ENCODE measurements around the gene NUCB1.
A peak's percentile ranks its signal among the peaks of the same experiment; 100 is the strongest.

Gene NUCB1

DNA sequence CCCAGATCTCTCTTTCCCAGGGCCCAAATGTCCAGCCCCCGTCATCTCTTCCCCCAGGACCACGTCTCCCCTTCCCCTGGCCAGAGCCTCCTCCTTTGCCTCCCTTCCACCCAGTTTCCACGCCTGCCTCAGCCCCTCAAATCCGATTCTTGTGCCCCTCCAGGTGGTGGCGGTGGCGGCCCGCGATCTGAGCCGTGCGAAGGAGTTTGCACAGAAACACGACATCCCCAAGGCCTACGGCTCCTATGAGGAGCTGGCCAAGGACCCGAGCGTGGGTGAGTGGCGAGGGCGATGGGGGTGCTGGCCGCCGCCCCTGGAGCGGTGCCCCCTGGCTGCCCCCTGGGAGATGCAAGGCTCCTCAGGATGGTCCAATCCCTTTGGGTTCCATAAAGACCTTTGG, 34.7 kb downstream of the NUCB1 start:
- no peak for DNase-seq (ENCODE audit: low read depth in 2 of 2)

DNA sequence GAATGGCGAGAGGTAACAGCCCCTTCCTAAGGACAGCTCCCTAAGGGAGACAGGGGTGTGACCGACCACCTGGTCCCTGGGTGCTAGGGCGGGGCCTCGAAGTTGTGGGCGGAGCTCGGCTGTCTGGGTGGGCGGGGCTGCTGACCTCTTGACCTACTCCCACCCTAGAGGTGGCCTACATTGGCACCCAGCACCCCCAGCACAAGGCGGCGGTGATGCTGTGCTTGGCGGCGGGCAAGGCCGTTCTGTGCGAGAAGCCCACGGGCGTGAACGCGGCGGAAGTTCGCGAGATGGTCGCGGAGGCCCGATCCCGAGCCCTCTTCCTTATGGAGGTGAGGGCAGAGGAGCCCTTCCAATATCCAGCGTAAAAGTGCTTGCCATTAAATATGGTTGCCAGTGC, 35.8 kb downstream of the NUCB1 start:
- DNase-seq (ENCODE audit: low read depth in 2 of 2): no peak

GRCh38 chr19:48938256-48938655, 38.1 kb downstream of the NUCB1 start:
- no peak for DNase-seq (ENCODE audit: low read depth in 2 of 2)

- DNase-seq (ENCODE audit: low read depth in 2 of 2): no peak
Observed at GRCh38 chr19:48940902-48941301, 40.8 kb downstream of the NUCB1 start.

GRCh38 chr19:48943081-48943480, 43.0 kb downstream of the NUCB1 start:
- DNase-seq (ENCODE audit: low read depth in 2 of 2): no peak

DNA sequence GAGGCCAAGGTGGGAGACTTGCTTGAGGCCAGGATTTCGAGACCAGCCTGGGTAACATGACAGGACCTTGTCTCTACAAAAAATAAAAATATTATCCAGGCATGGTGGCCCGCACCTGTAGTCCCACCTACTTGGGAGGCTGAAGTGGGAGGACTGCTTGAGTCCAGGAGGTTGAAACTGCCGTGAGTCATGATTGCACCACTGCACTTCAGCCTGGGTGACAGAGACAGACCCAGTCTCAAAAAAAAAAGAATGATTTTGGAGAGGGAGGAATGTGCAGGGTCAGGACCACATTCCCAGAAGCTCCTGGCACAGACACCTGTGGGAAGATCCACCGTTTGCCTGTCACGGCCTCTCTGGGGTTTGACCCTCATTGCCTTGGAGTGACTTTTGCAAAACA, 45.3 kb downstream of the NUCB1 start:
- DNase-seq (ENCODE audit: low read depth in 2 of 2): no peak

GRCh38 chr19:48945817-48946216, 45.7 kb downstream of the NUCB1 start:
- no peak for DNase-seq (ENCODE audit: low read depth in 2 of 2)

DNA sequence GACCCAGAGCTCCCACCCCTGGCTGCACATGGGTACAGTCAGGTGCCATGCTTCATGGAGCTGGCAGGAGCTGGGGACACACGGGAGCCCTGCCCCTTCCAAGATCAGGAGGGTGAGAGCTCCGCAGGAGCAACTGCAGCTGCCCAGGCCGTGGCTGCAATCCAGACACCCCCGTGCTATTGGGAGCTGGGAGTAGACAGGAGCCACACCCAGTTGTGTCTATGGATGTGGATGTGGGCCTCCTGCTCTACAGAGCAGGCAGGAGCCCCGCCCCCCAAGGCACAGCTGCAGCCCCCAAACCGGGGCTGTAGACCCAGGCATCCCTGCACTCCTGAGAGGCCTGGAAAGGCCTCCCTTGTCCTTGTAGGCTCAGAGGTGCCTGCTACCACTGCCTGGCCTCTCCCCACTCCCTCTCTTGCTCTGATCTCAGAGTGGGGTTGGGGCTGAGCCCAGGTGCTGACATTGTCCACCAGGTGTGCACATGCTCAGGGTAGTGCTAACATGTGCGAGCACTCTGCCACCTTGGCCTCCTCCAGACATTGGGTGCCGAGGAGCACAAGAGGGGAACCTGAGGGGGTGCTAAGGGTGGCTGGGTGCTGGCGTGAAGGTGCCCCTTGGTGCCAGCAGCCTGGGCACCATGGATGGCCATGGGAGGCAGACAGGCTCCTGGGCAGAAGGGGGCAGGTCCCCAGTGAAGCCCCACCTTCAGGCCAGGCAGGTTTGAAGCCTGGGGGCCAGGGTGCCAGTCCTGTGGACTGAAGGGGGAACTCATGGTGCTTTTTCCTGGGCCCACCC, 46.5 kb downstream of the NUCB1 start:
- DNase-seq (ENCODE audit: low read depth in 2 of 2): no peak

DNA sequence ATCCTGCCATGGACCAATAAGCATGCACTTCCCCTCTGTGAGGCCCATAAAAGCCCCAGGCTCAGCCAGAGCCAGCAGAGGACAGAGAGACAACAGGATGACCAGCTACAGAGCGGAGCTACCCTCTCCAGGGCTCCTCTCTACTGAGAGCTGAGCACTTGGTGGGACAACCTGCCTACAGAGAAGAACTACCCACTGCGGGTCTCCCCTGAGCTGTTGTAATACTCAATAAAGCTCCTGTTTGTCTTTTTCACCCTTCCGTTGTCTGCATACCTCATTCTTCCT, 47.1 kb downstream of the NUCB1 start:
- DNase-seq (ENCODE audit: low read depth in 2 of 2): no peak

GRCh38 chr19:48950159-48950558, 50.0 kb downstream of the NUCB1 start:
- no peak for DNase-seq (ENCODE audit: low read depth in 2 of 2)

DNA sequence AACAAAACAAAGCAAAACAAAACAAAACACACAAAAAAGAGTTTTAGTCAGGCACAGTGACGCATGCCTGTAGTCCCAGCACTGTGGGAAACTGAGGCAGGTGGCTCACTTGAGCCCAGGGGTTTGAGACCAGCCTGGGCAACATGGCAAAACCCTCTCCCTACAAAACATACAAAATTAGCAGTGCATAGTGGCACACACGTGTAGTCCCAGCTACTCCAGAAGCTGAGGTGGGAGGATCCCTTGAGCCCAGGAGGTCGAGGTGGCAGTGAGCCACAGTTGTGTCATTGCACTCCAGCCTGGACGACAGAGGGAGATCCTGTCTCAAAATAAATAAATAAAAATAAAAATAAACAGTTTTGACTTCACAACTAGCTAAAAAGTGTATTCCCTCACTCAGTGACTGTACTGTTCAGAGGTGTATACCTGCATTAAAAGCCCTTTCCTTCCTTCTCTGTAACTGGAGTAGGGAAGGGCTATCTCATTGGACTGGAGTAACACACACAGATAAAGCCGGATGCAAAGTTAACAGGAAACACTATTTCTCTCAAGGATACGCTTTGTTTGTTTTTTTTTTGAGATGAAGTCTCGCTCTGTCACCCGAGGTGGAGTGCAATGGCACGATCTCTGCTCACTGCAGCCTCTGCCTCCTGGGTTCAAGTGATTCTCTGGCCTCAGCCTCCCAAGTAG, 50.9 kb downstream of the NUCB1 start:
- no peak for DNase-seq (ENCODE audit: low read depth in 2 of 2)

DNA sequence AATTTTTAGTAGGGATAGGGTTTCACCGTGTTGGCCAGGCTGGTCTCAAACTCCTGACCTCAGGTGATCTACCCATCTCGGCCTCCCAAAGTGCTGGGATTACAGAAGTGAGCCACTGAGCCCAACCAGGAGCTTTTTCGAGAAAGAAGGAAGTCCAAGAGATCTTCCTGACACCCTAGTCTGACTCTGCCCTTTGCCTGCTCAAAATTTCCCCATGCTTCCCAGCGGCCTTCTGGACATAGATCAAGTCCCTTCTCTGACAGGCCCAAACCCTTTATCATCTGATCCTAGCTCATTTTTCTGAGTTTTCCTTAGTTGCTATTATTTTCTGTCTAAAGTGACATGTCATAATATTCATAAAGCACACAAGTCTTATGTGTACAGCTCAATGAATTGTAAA, 53.0 kb downstream of the NUCB1 start:
- DNase-seq (ENCODE audit: low read depth in 2 of 2): no peak

DNA sequence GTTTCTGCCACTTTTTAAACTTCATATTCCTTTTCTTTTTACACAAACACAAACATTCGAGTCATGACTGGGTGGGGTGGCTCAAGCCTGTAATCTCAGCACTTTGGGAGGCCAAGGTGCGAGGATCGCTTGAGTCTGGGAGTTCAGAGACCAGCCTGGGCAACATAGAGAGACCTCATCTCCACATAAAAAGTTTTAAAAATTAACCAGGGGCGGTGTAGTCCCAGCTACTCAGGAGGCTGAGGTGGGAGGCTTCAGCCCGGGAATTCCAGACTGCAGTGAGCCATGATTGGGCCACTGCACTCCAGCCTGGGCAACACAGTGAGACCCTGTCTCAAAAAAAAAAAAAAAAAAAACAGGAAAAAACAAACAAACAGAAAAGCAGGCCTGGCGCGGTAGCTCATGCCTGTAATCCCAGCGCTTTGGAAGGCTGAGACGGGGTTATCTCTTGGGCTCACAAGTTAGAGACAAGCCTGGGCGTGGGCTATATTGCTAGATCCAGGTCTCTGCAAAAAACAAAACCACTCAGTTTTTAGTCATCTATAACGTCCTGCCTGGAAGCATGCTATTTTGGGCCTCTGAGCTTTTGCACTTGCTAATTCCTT, 54.0 kb downstream of the NUCB1 start:
- no peak for DNase-seq (ENCODE audit: low read depth in 2 of 2)

DNA sequence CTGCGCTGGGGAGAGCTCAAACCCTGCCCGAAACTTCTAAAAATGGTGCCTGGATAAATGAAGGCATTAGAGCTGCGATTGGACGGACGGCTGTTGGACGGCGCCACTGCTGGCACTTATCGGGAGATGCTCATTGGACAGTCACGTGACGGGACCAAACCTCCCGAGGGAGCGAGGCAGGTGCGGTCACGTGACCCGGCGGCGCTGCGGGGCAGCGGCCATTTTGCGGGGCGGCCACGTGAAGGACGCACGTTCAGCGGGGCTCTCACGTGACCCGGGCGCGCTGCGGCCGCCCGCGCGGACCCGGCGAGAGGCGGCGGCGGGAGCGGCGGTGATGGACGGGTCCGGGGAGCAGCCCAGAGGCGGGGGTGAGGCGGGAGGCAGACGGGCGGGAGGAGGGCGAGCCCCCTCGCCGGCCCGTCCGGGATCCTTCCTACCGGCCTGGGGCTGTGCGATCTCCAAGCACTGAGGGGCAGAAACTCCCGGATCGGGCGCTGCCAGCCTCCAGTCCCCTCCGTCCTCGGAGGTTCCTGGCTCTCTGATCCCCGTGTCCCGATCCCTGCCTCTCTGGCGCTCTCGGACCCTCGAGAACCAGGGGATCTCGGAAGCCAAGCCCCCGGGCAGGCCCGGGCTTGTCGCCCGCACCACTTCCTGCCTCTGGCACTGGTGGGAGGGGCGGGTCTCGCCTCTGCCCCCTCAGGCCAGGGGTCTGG, 54.6 kb downstream of the NUCB1 start, which contains the start of gene BAX:
Gene BAX, plus strand, starts transcription at position 281 of the 713 bp plus-strand sequence. Its CDS starts 54 bp downstream, at position 335.
- DNase-seq (ENCODE audit: low read depth in 2 of 2): peak; percentile 89 to 97

DNA sequence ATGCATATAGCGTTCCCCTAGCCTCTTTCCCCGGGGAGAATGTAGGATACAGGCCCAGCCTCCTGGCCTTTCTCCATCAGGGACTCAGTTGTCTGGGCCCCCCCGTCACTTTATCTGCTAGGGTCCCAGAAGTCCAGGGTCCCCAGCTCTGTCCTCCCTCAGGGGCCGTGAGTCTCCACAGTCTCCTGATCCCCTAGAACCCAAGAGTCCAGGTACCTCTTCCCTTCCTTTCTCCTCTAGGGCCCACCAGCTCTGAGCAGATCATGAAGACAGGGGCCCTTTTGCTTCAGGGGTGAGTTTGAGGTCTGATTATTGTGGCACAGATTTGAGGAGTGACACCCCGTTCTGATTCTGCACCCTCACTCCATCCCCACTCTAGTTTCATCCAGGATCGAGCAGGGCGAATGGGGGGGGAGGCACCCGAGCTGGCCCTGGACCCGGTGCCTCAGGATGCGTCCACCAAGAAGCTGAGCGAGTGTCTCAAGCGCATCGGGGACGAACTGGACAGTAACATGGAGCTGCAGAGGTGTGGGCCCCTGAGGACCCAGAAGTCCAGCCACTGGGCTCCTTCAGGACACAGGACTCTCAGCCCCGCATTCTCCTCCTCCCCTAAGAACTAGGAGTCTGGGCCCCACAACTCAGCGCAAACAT, 55.3 kb downstream of the NUCB1 start:
- DNase-seq (ENCODE audit: low read depth in 2 of 2): no peak

GRCh38 chr19:48958006-48958405, 57.9 kb downstream of the NUCB1 start:
- DNase-seq (ENCODE audit: low read depth in 2 of 2): no peak

GRCh38 chr19:48959341-48960239, 59.5 kb downstream of the NUCB1 start:
- DNase-seq (ENCODE audit: low read depth in 2 of 2): no peak

- DNase-seq (ENCODE audit: low read depth in 2 of 2): no peak
Observed at GRCh38 chr19:48961051-48961649, 61.0 kb downstream of the NUCB1 start.

GRCh38 chr19:48961673-48962028, 61.5 kb downstream of the NUCB1 start:
- no peak for DNase-seq (ENCODE audit: low read depth in 2 of 2)

DNA sequence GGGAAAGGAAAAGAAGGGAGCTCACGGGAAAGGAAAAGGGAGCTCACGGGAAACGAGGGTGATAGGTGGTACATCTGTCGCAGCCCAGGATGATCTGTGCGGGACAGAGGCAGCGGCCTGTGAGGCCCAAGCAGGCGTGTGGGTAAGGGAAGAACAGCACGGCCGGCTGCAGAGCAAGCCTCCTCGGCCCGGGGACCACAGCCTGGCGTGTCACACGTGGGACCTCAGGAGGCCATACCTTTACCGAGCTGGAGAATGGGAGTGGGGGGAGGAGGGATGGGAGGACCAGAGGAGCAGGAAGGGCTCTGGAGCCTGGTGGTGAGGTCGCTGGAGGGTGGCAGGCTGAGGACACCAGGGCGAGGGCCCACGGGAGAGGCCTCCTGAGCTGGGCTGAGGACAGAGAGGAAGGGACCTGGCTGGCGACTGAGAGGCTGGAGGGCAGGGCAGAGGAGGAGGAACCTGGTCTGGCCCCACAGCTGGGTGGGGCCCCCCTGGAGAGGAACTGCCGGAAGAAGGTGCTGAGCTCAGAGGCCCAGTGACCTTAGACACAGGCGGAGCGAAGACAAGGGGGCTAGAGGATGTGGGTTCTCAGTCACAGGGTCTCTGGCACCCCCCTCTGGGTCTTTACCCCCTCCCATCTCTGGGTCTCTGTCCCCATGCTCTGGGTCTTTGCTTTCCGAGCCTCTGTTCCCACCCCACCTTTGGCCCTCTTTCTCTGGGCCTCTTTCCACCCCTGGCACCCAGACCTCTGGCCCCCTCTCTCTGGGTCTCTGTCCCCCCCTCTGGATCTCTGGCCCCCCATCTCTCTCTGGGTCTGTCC, 62.1 kb downstream of the NUCB1 start:
- DNase-seq (ENCODE audit: low read depth in 2 of 2): no peak

Data from stimulated activated CD4-positive, alpha-beta T cell treated with anti-CD3 and anti-CD28 coated beads, Interleukin-12 subunit alpha, Interleukin-12 subunit beta, amount 100 ng/mL, for 24 hours (primary cell).